GM19035 (cell line): ENCODE data around the gene CYTH1.

Source experiments
- ATAC-seq: cut with Tn5 transposase; IDR thresholded peaks from one replicate; pipeline ENCODE4 v1.9.1; 2021; ENCODE audit not compliant: unreplicated experiment

The CYTH1 gene

GRCh38 chr17:78805301-78805700 lies 23.2 kb upstream of the CYTH1 start:
- no peak for ATAC-seq

GRCh38 chr17:78804777-78805176 lies 22.7 kb upstream of the CYTH1 start:
- no peak for ATAC-seq

GRCh38 chr17:78803186-78803845 lies 21.2 kb upstream of the CYTH1 start:
- no peak for ATAC-seq

GRCh38 chr17:78802459-78802858 lies 20.4 kb upstream of the CYTH1 start:
- ATAC-seq: no peak

GRCh38 chr17:78802008-78802407 lies 19.9 kb upstream of the CYTH1 start:
- ATAC-seq: no peak

GRCh38 chr17:78800132-78800931 lies 18.3 kb upstream of the CYTH1 start:
- ATAC-seq: no peak

- no peak for ATAC-seq
Measured at GRCh38 chr17:78798695-78799559, 16.9 kb upstream of the CYTH1 start.

GRCh38 chr17:78797691-78798585 lies 15.9 kb upstream of the CYTH1 start:
- ATAC-seq: no peak

- no peak for ATAC-seq
Measured at GRCh38 chr17:78797213-78797612, 15.1 kb upstream of the CYTH1 start.

- ATAC-seq: no peak
Measured at GRCh38 chr17:78796517-78796900, 14.4 kb upstream of the CYTH1 start.

- ATAC-seq: no peak
Measured at GRCh38 chr17:78795861-78796516, 13.9 kb upstream of the CYTH1 start.

GRCh38 chr17:78794864-78795640 lies 13.0 kb upstream of the CYTH1 start:
- ATAC-seq: no peak

GRCh38 chr17:78794399-78794798 lies 12.3 kb upstream of the CYTH1 start:
- ATAC-seq: no peak

- ATAC-seq: no peak
Measured at GRCh38 chr17:78793968-78794367, 11.9 kb upstream of the CYTH1 start.

- no peak for ATAC-seq
Measured at GRCh38 chr17:78793415-78793814, 11.3 kb upstream of the CYTH1 start.

GRCh38 chr17:78791840-78792709 lies 10.0 kb upstream of the CYTH1 start:
- no peak for ATAC-seq

- ATAC-seq: no peak
Measured at GRCh38 chr17:78790552-78790951, 8.5 kb upstream of the CYTH1 start.

- ATAC-seq: no peak
Measured at GRCh38 chr17:78789663-78790181, 7.6 kb upstream of the CYTH1 start.
